PFSK-1 (cell line): ENCODE data around the gene CPVL.

Source experiments
- FOXP2 ChIP-seq: optimal IDR thresholded peaks from 2 replicates; pipeline ENCODE3; 2011; ENCODE audit warnings: borderline replicate concordance, control low read depth, inconsistent platforms; ENCODE audit not compliant: insufficient read depth; ENCODE audit errors: extremely low read length, extremely low read depth
- POLR2AphosphoS5 ChIP-seq: IDR thresholded peaks from 2 replicates; pipeline ENCODE4 v1.6.1; 2012; ENCODE audit warnings: low read depth, mild to moderate bottlenecking, control low read depth, low read length, moderate library complexity
- SIN3A ChIP-seq: IDR thresholded peaks from 2 replicates; pipeline ENCODE4 v1.6.1; 2012; ENCODE audit warnings: mild to moderate bottlenecking, low read length, moderate library complexity, borderline replicate concordance; ENCODE audit not compliant: insufficient read depth
- TAF1 ChIP-seq: IDR thresholded peaks from 2 replicates; pipeline ENCODE4 v1.6.1; 2012; ENCODE audit warnings: low read length, control low read depth, borderline replicate concordance; ENCODE audit not compliant: insufficient read depth
- TF ChIP-seq, protein P1 (sequence below), 2 experiments: IDR thresholded peaks; 2 replicates each; pipeline versions ENCODE4 v1.6.1 to v1.8.0; 2011 to 2012; ENCODE audit warnings: low read depth in 2 of 2, low read length in 2 of 2, control low read depth in 1 of 2, inconsistent platforms in 1 of 2, mild to moderate bottlenecking in 1 of 2, moderate library complexity in 1 of 2; ENCODE audit not compliant: insufficient read depth in 1 of 2

The CPVL gene

DNA sequence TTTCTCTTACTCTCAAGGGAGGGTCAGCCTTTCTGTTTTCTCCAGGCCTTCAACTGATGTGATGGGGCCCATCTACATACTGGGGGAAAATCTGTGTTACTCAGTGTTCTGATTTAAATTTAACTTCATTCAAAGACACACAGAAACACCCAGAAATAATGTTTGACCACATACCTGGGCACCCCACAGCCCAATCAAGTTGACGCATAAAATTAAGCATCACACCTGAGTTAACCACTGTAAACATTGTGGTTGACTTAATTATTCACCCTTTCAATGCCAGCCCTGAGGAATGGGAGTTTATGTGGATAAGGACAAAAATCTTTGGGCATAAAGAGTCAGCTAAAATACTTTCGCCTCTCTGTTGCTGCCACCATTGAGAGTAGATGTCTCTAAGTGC, 38.3 kb upstream of the CPVL start:
- TF ChIP-seq SIN3A (no peak), TAF1 (no peak), FOXP2 (no peak), POLR2AphosphoS5 (no peak)
- TF ChIP-seq, protein P1, sequence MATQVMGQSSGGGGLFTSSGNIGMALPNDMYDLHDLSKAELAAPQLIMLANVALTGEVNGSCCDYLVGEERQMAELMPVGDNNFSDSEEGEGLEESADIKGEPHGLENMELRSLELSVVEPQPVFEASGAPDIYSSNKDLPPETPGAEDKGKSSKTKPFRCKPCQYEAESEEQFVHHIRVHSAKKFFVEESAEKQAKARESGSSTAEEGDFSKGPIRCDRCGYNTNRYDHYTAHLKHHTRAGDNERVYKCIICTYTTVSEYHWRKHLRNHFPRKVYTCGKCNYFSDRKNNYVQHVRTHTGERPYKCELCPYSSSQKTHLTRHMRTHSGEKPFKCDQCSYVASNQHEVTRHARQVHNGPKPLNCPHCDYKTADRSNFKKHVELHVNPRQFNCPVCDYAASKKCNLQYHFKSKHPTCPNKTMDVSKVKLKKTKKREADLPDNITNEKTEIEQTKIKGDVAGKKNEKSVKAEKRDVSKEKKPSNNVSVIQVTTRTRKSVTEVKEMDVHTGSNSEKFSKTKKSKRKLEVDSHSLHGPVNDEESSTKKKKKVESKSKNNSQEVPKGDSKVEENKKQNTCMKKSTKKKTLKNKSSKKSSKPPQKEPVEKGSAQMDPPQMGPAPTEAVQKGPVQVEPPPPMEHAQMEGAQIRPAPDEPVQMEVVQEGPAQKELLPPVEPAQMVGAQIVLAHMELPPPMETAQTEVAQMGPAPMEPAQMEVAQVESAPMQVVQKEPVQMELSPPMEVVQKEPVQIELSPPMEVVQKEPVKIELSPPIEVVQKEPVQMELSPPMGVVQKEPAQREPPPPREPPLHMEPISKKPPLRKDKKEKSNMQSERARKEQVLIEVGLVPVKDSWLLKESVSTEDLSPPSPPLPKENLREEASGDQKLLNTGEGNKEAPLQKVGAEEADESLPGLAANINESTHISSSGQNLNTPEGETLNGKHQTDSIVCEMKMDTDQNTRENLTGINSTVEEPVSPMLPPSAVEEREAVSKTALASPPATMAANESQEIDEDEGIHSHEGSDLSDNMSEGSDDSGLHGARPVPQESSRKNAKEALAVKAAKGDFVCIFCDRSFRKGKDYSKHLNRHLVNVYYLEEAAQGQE (IDR thresholded peaks at IDR 0.05; ENCODE audit: insufficient read depth in 1 of 2, low read depth in 2 of 2, low read length in 2 of 2), result no peak

DNA sequence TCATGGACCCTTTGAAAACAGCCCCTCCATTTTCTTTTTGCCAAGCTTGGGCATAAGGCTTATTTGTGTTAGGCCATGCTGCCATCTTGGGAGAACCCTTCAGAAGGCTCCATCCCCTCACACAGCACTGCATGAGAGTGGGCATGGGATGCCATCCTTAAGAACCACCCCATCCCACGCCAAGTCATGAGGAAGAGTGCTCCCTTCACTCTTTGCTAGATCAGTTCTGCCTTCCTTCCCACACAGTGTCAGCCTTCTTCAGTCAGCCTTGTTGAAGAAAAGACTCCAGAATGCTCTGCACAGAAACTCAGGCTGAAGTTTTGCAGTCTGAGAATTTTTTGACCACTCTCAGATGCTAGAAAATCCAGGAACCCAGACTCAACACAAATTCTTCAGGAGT, 32.8 kb upstream of the CPVL start:
- TF ChIP-seq, protein P1 (IDR thresholded peaks at IDR 0.05; ENCODE audit: insufficient read depth in 1 of 2, low read depth in 2 of 2, low read length in 2 of 2), result no peak
- TF ChIP-seq POLR2AphosphoS5 (no peak), TAF1 (no peak), SIN3A (no peak), FOXP2 (no peak)

DNA sequence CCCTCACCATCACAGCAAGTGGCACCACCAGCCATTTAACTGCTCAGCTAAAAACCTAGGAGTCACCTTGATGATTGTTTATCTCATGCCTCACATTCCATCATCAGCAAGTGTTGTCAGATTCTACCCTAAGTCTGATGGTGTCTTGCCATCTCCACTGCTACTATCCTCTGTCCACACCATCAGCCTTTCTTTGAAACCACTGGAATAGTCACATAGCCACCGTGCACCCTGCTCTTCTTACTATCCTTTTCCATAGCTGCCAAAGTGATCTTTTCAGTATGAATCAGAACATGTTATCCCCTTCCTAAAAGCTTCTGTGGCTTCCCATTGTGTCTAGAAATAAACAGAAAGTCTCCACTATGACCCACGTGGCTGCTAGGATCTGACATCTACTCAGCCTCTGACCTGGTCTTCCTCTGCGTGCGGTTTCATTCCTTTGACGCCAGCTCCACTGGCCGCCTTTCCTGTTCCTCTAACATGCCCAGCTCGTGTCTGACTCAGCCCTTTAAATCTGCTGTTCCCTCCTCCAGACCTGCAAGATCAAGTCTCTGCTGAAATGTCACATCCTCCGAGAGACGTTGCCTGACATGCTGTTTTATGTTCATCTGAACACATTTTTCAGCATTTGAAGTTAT, 31.7 kb upstream of the CPVL start:
- TF ChIP-seq TAF1 (no peak), FOXP2 (no peak), SIN3A (no peak), POLR2AphosphoS5 (no peak)
- TF ChIP-seq, protein P1 (IDR thresholded peaks at IDR 0.05; ENCODE audit: insufficient read depth in 1 of 2, low read depth in 2 of 2, low read length in 2 of 2), result no peak

DNA sequence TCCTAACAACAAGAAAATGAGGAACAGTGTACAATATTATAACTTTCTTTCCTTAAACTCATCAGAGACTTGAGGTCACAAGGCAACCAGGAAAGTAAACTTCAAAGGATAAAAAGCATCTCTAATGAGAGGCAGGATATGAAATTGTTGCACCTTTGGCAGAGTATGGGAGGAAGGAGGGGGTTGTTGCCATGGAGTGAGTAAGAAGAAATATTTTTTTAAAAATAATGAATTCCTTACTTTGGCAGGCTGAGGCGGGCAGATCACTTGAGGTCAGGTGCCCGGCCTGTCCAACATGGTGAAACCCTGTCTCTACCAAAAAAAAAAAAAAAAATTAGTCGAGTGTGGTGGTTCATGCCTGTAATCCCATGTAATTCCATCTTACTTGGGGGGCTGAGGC, 27.1 kb upstream of the CPVL start:
- no peak for TF ChIP-seq FOXP2
- no peak for TF ChIP-seq TAF1
- no peak for TF ChIP-seq POLR2AphosphoS5
- no peak for TF ChIP-seq SIN3A

DNA sequence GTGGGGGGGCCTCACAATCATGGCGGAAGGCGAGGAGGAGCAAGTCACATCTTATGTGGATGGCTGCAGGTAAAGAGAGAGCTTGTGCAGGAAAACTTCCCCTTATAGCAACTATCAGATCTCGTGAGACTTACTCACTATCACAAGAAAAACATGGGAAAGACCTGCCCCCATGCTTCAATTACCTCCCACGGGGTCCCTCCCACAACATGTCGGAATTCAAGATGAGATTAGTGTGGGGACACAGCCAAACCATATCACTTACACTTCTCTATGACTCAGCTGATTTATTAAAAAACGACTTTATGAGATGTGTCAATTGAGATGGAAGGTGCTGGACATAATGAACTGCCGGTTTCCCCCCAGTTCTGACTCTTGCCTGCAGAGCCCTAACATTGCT, 24.4 kb upstream of the CPVL start:
- TF ChIP-seq FOXP2 (no peak), POLR2AphosphoS5 (no peak), SIN3A (no peak), TAF1 (no peak)
- TF ChIP-seq, protein P1 (IDR thresholded peaks at IDR 0.05; ENCODE audit: insufficient read depth in 1 of 2, low read depth in 2 of 2, low read length in 2 of 2), result no peak
